HG03159 (cell line): Measurements from ENCODE around the gene DGKA.
"Not testable (repeated sequence)": the region's sequence is repeated elsewhere in the genome, so short reads cannot be mapped to it uniquely, and the experiment has no call there.

Experiments used
- ATAC-seq: cut with Tn5 transposase; IDR thresholded peaks from one replicate; pipeline ENCODE4 v1.9.1; 2021; ENCODE audit warnings: mild to moderate bottlenecking, moderate library complexity; ENCODE audit not compliant: unreplicated experiment

Gene DGKA

GRCh38 chr12:55930771-55931316 is at the start of gene DGKA:
Gene DGKA (plus strand): TSS chr12:55931162. CDS start chr12:55936504, 5,342 bp downstream.
- ATAC-seq = no peak

DNA sequence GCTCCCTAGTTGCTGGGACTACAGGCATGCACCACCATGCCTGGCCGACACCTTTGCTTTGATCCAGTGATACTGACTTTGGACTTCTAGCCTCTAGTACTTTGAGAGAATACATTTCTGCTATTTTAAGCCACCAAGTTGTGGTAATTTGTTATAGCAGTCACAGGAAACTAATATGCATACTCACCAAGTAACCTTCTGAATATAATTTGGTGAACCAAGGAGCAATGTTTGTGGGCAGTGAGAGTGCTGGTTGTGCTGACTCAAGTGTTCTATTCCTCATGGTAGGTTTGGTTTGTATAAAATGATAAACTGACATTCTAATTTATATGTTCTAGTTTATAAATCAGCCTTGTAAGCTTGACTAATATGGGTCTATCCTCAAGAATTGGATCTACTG is 45.8 kb upstream of the DGKA start:
- ATAC-seq = no peak

- no peak for ATAC-seq
Observed at GRCh38 chr12:55891310-55891709, 39.7 kb upstream of the DGKA start.

GRCh38 chr12:55893723-55894122 is 37.2 kb upstream of the DGKA start:
- no peak for ATAC-seq

DNA sequence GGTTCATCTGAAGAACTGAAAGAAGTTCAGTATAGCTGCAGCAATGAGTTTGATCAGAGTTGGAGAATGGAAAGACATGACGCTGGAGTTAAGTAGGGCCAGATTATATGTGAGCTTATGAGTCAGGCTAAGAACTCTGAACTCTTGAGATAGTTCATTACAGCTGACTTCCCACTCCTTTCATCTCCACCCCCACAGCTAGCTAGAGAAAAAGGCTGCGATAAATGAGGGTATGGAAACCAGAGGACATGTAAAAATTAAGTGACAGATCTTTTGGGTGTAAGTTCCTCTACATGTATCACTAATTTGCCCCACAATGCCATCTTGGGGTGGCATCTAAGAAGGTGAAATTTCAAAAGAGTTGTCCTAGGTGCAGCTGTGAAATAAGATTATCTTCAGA is 31.9 kb upstream of the DGKA start:
- no peak for ATAC-seq

GRCh38 chr12:55901881-55902490 is 29.0 kb upstream of the DGKA start:
- ATAC-seq = no peak

GRCh38 chr12:55906056-55906455 is 24.9 kb upstream of the DGKA start:
- no peak for ATAC-seq

- ATAC-seq = no peak
Observed at GRCh38 chr12:55908726-55909512, 22.0 kb upstream of the DGKA start.

DNA sequence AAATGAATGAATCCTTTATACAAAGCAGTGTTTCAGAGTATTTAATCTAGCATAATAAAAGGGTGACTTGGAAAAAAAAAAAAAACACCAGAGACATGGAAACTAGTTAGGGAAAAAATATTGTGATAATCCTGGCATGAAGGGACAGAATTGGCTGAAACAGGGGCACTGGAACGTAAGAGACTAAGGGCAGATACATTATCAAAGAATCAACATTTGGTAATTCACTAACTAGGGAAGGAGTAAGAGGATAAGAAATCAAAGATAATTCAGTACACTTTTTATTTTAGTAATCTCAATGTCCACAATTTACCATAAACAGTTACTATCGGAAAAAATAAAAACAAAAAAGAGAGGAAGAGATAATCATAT is 21.5 kb upstream of the DGKA start:
- ATAC-seq = no peak

GRCh38 chr12:55912908-55913307 is 18.1 kb upstream of the DGKA start:
- ATAC-seq = no peak

GRCh38 chr12:55915482-55915859 is 15.5 kb upstream of the DGKA start:
- no peak for ATAC-seq

GRCh38 chr12:55919032-55919431 is 11.9 kb upstream of the DGKA start:
- ATAC-seq = not testable (repeated sequence)

DNA sequence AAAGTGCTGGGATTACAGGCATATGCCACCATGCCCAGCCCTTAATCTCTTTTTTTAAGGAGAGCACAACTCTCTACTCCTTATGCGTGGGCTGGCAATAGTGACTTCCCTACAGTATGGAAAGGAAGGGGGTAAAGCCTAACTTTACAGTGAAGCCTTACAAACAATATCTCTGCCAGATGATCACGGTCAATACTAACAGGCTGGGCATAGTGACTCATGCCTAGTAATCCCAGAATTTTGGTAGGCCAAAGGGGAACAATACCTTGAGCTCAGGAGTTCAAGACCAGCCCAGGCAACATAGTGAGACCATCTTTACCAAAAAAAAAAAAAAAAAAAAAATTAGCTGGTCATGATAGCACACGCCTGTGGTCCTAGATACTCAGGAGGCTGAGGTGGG is 8.8 kb upstream of the DGKA start:
- ATAC-seq = no peak

DNA sequence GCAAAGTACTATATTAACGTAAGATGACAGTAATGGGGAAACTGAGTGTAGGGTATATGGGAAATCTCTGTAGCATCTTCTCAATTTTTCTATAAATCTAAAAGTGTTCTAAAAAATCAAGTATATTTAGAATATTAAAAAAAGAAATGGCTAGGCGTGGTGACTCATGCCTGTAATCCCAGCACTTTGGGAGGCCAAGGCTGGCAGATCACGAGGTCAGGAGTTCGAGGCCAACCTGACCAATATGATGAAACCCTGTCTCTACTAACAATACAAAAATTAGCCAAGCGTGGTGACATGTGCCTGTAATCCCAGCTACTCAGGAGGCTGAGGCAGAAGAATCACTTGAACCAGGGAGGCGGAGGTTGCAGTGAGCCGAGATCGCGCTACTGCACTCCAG is 7.3 kb upstream of the DGKA start:
- ATAC-seq = not testable (repeated sequence)

GRCh38 chr12:55925371-55925770 is 5.6 kb upstream of the DGKA start:
- ATAC-seq = no peak

- no peak for ATAC-seq
Observed at GRCh38 chr12:55925870-55926737, 4.9 kb upstream of the DGKA start.

- peak; percentile 47 for ATAC-seq
Observed at GRCh38 chr12:55926738-55927587, 4.0 kb upstream of the DGKA start.

- peak; percentile 29 for ATAC-seq
Observed at GRCh38 chr12:55927588-55928502, 3.1 kb upstream of the DGKA start, which contains the start of gene PYM1. Gene PYM1 (minus strand): TSS chr12:55927894. CDS start chr12:55927761, 133 bp downstream.

GRCh38 chr12:55929306-55929791 is 1.6 kb upstream of the DGKA start:
- ATAC-seq = no peak
